HCT116 (cell line): ENCODE measurements around the gene ASB10. TPM values are rescaled to one million over a fixed set of nuclear protein-coding genes. Genes with fewer than 3 reads are reported as not detected.

Experiments
- ATAC-seq: fragments of 200-7000 bp; cut with Tn5 transposase; 2 replicates; pipeline ENCODE4 v1.9.1; 2020; ENCODE audit warnings: mild to moderate bottlenecking, moderate library complexity
- Bru-seq: library from RNA; stranded (reverse); fragments of 400-500 nt; gene quantifications from one replicate; lab custom pipeline; 2021; lab: Mats Ljungman, UMichigan
- BruChase-seq, 2 experiments: library from RNA; stranded (reverse); fragments of 400-500 nt; gene quantifications; one replicate each; lab custom pipeline; 2021; lab: Mats Ljungman, UMichigan
- BruUV-seq: library from RNA; stranded (reverse); fragments of 400-500 nt; replicated peaks from 2 replicates; lab custom pipeline; 2021; lab: Mats Ljungman, UMichigan
- CTCF ChIA-PET: fragments of 300-600 bp; sonication (Branson Sonifier 250); formaldehyde crosslinking; loops from one replicate; lab custom pipeline; 2021; ENCODE audit warnings: antibody characterized with exemption; lab: Charles Lee
- POLR2A ChIA-PET: fragments of 300-600, 350-600 bp; sonication (Branson Sonifier 250); formaldehyde crosslinking; loops from one replicate; lab custom pipeline; 2021; ENCODE audit warnings: antibody characterized with exemption; lab: Charles Lee
- RAD21 ChIA-PET, 2 experiments: fragments of 300-600 bp; sonication (Branson Sonifier 250); formaldehyde crosslinking; loops; one replicate each; lab custom pipeline; 2023; ENCODE audit warnings: low total read pairs in 2 of 2; ENCODE audit not compliant: uncharacterized antibody in 2 of 2, unreplicated experiment in 2 of 2, low non-redundant PET in 1 of 2; lab: Charles Lee
- DNase-seq: peaks from one replicate; pipeline ENCODE4 v3.0.0-alpha.2; 2010; ENCODE audit warnings: low read depth, low spot score
- H2AFZ ChIP-seq: fragments of 200-600 bp; shearing (Covaris generic), sonication (generic); 2 replicates; pipeline ENCODE4 v1.6.1; 2017; ENCODE audit warnings: low read depth, mixed run types, mixed read lengths, antibody characterized with exemption, low read length; ENCODE audit not compliant: poor library complexity, severe bottlenecking
- H3K27ac ChIP-seq: 2 replicates; pipeline ENCODE4 v1.5.1; 2012; ENCODE audit warnings: low read depth, low read length
- H3K27me3 ChIP-seq: fragments of 200-600 bp; sonication (generic); 2 replicates; pipeline ENCODE4 v1.6.1; 2016; ENCODE audit warnings: mixed run types, low read length, mixed read lengths; ENCODE audit not compliant: insufficient read depth
- H3K36me3 ChIP-seq, 2 experiments: fragments of 200-500 bp in 1 of 2; fragments of 200-600 bp in 1 of 2; sonication (Bioruptor generic) in 1 of 2; sonication (generic) in 1 of 2; 2 replicates each; pipeline versions ENCODE4 v1.5.1 to v1.6.1; 2014 to 2016; ENCODE audit warnings: low read length in 2 of 2, inconsistent platforms in 1 of 2, mixed read lengths in 1 of 2, mixed run types in 1 of 2; ENCODE audit not compliant: insufficient read depth in 2 of 2, control insufficient read depth in 1 of 2
- H3K4me1 ChIP-seq, 2 experiments: fragments of 200-600 bp in 1 of 2; sonication (generic) in 1 of 2; 2 replicates each; pipeline versions ENCODE4 v1.5.1 to v1.6.1; 2012 to 2017; ENCODE audit warnings: low read length in 2 of 2, inconsistent platforms in 1 of 2, mild to moderate bottlenecking in 1 of 2, mixed read lengths in 1 of 2, mixed run types in 1 of 2, moderate library complexity in 1 of 2; ENCODE audit not compliant: insufficient read depth in 2 of 2, control insufficient read depth in 1 of 2
- H3K4me2 ChIP-seq: fragments of 200-600 bp; sonication (generic); 2 replicates; pipeline ENCODE4 v1.6.1; 2017; ENCODE audit warnings: mixed run types, low read length, mixed read lengths
- H3K4me3 ChIP-seq, 2 experiments: fragments of 200-600 bp in 1 of 2; sonication (generic) in 1 of 2; replicated peaks in 1 of 2; 2 replicates each; pipeline ENCODE4 v1.5.1; 2011 to 2016; ENCODE audit warnings: low read length in 2 of 2, control low read depth in 1 of 2, low read depth in 1 of 2, mild to moderate bottlenecking in 1 of 2, mixed read lengths in 1 of 2, mixed run types in 1 of 2
- H3K79me2 ChIP-seq: fragments of 200-600 bp; sonication (generic); 2 replicates; pipeline ENCODE4 v1.6.1; 2017; ENCODE audit warnings: mild to moderate bottlenecking, mixed run types, low read length, moderate library complexity, mixed read lengths; ENCODE audit not compliant: insufficient read depth
- H3K9ac ChIP-seq: fragments of 200-600 bp; sonication (generic); 2 replicates; pipeline ENCODE4 v1.6.1; 2016; ENCODE audit warnings: low read length, mixed read lengths
- H3K9me2 ChIP-seq: fragments of 200-600 bp; sonication (generic), shearing (Covaris generic); 2 replicates; pipeline ENCODE4 v1.6.1; 2017; ENCODE audit warnings: mixed run types, mild to moderate bottlenecking, moderate library complexity; ENCODE audit not compliant: insufficient read depth
- H3K9me3 ChIP-seq, 2 experiments: fragments of 200-500 bp in 1 of 2; fragments of 200-600 bp in 1 of 2; sonication (Bioruptor generic) in 1 of 2; sonication (generic) in 1 of 2; 2 replicates each; pipeline ENCODE4 v1.6.1; 2014 to 2017; ENCODE audit warnings: low read length in 2 of 2, mixed read lengths in 2 of 2, inconsistent platforms in 1 of 2, low read depth in 1 of 2, mild to moderate bottlenecking in 1 of 2, mixed run types in 1 of 2, moderate library complexity in 1 of 2; ENCODE audit not compliant: control insufficient read depth in 1 of 2, insufficient read depth in 1 of 2
- H4K20me1 ChIP-seq: fragments of 200-600 bp; sonication (generic), shearing (Covaris generic); 2 replicates; pipeline ENCODE4 v1.6.1; 2017; ENCODE audit warnings: mixed run types, mild to moderate bottlenecking, moderate library complexity; ENCODE audit not compliant: insufficient read depth
- CTCF ChIP-seq, 3 experiments: fragments of 200-600 bp in 1 of 3; sonication (generic) in 1 of 3; IDR thresholded peaks in 2 of 3; conservative IDR thresholded peaks in 1 of 3; 2 replicates each; pipeline ENCODE4 v1.5.1; 2012 to 2017; ENCODE audit warnings: low read depth in 2 of 3, low read length in 2 of 3, antibody characterized with exemption in 1 of 3, borderline replicate concordance in 1 of 3, control low read depth in 1 of 3, mild to moderate bottlenecking in 1 of 3, mixed read lengths in 1 of 3, mixed run types in 1 of 3, moderate library complexity in 1 of 3; ENCODE audit not compliant: insufficient read depth in 1 of 3
- FOSL1 ChIP-seq: IDR thresholded peaks from 2 replicates; pipeline ENCODE4 v1.6.1; 2012; ENCODE audit warnings: low read depth
- JUND ChIP-seq: IDR thresholded peaks from 2 replicates; pipeline ENCODE4 v1.6.1; 2012
- SRF ChIP-seq: IDR thresholded peaks from 2 replicates; pipeline ENCODE4 v1.6.1; 2012; ENCODE audit warnings: low read depth
- intact Hi-C: fragments of 100-400 bp; cut with micrococcal nuclease; formaldehyde crosslinking; loops from 2 replicates; pipeline ENCODE4 v1.10.0; 2022
- long read RNA-seq: library from polyadenylated mRNA; unstranded; transcript quantifications from one replicate; pipeline ENCODE4 v2.0.0, GENCODE V29; 2021; ENCODE audit not compliant: unreplicated experiment
- polyA plus RNA-seq: library from polyadenylated mRNA; unstranded; fragments of >200 nt; gene quantifications from 2 replicates; pipeline ENCODE4 v1.2.1, GENCODE V29; 2012; ENCODE audit warnings: missing spikeins
- total RNA-seq: library from RNA; stranded (reverse); gene quantifications from one replicate; pipeline ENCODE4 v1.2.1, GENCODE V29; 2021; ENCODE audit not compliant: unreplicated experiment

ASB10 gene, protein sequence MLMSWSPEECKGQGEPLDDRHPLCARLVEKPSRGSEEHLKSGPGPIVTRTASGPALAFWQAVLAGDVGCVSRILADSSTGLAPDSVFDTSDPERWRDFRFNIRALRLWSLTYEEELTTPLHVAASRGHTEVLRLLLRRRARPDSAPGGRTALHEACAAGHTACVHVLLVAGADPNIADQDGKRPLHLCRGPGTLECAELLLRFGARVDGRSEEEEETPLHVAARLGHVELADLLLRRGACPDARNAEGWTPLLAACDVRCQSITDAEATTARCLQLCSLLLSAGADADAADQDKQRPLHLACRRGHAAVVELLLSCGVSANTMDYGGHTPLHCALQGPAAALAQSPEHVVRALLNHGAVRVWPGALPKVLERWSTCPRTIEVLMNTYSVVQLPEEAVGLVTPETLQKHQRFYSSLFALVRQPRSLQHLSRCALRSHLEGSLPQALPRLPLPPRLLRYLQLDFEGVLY
- total RNA-seq = not detected
- not detected in 2 replicates for polyA plus RNA-seq
- not detected for Bru-seq, nascent RNA
- percentile 20 among the genes with signal in this experiment for BruChase-seq, experiment 1, labeled RNA remaining after a 6-hour chase
- BruChase-seq, experiment 2, labeled RNA remaining after a 2-hour chase = percentile 6 among the genes with signal in this experiment
- long read RNA-seq = 0 reads

DNA sequence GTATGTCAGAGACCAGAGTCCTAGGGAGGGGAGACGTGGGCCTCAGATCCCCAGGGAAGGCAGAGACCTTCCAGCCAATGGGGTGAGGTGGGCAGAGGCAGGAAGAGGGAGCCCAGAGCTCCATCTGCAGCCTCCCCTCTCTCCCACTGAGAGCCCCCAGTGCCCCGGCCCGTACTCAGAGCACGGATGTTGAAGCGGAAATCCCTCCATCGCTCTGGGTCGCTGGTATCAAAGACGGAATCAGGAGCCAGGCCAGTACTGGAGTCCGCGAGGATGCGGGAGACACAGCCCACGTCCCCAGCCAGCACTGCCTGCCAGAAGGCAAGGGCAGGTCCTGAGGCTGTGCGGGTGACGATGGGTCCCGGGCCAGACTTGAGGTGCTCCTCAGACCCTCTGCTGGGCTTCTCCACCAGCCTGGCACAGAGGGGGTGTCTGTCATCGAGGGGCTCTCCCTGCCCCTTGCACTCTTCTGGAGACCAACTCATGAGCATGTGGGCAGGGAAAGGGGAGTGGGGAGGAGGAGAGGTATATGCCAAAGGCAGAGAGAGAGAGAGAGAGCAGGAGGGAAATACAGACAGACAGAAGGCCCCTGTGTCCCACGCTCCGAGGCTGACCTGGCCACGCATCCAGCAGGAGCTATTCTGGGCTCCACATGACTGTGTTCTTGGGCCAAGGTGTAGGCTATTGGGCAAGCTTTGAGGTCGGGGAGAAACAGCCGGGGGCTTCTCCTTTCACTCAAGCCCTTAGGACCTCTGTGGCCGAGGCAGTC is at the start of gene ASB10:
Gene ASB10, minus strand, starts transcription at position 611 of the 769 bp plus-strand sequence. Its CDS starts 120 bp downstream, at position 491.
- no peak for ATAC-seq
- RAD21 ChIA-PET = no interaction called here
- intact Hi-C loops = no loop called here
- no peaks in the 10 kb centered on the region for H3K27me3 ChIP-seq
- H3K4me1 ChIP-seq = no peaks in the 10 kb centered on the region
- no peaks in the 10 kb centered on the region for H3K9me2 ChIP-seq
- H2AFZ ChIP-seq = no peak within 1 kb of the TSS
- H3K4me3 ChIP-seq = no peak within 1 kb of the TSS
- H3K9ac ChIP-seq = no peak within 1 kb of the TSS
- H3K9me3 ChIP-seq = no peaks in the 10 kb centered on the region
- H3K36me3 ChIP-seq = no peaks in the 10 kb centered on the region
- no peak for DNase-seq
- TF ChIP-seq FOSL1 (no peak), JUND (no peak), CTCF (IDR thresholded peaks at IDR 0.05 in 2 of 3, conservative IDR thresholded peaks at IDR 0.05 in 1 of 3; ENCODE audit: borderline replicate concordance in 1 of 3, insufficient read depth in 1 of 3, low read depth in 2 of 3, low read length in 2 of 3) (no peak), SRF (no peak)
- TF ChIP-seq, all 23 proteins: peak for 0
- H3K27ac ChIP-seq = no peak within 1 kb of the TSS
- BruUV-seq = no TSS peak
- no peaks in the 10 kb centered on the region for H3K79me2 ChIP-seq
- ChIA-PET POLR2A (no interaction called here), CTCF (no interaction called here)
- H4K20me1 ChIP-seq = no peaks in the 10 kb centered on the region
- no peak within 1 kb of the TSS for H3K4me2 ChIP-seq
